T-helper 2 cell treated with Interferon-gamma antibody and Interleukin-4, amounts not matched to agents 5 μg/mL and 100 μg/mL, for 36 hours (primary cell): ENCODE data around the gene TOP2B.

Experiments used
- DNase-seq: peaks from one replicate; pipeline ENCODE4 v3.0.0; 2021; ENCODE audit warnings: low spot score
- H3K27ac Mint-ChIP-seq: one replicate; pipeline ENCODE4 v1.8.0; 2021; ENCODE audit warnings: mild to moderate bottlenecking, mixed read lengths
- H3K27me3 Mint-ChIP-seq: one replicate; pipeline ENCODE4 v1.8.0; 2021; ENCODE audit warnings: low read depth, mixed read lengths
- H3K36me3 Mint-ChIP-seq: one replicate; pipeline ENCODE4 v1.8.0; 2021; ENCODE audit warnings: low read depth, mixed read lengths
- H3K4me1 Mint-ChIP-seq: one replicate; pipeline ENCODE4 v1.8.0; 2021; ENCODE audit warnings: low read depth, mixed read lengths
- H3K4me3 Mint-ChIP-seq: one replicate; pipeline ENCODE4 v1.8.0; 2022; ENCODE audit warnings: mild to moderate bottlenecking, moderate library complexity, mixed read lengths
- H3K9me3 Mint-ChIP-seq: one replicate; pipeline ENCODE4 v1.8.0; 2021; ENCODE audit warnings: mixed read lengths

TOP2B gene

DNA sequence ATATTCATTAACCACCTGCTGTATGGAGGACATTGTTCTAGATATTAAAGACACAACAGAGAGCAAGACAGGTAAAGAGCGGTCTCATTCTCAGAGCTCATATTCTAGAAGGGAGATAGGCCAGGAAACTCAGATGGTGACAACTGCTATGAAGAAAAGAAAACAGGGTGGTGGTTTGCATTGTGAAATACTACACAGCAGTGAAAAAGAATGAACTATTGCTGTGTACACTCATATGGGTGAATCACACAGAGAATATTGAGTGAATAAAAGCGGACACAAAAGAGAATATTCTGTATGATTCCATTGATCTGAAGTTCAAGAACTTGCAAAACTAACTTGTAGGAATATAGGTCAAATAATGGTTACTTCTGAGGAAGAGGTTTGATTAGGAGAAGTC is 76.7 kb downstream of the TOP2B start:
- Mint-ChIP-seq H3K4me1 (no peaks in the 10 kb centered on the region), H3K27me3 (no peaks in the 10 kb centered on the region), H3K36me3 (no peaks in the 10 kb centered on the region), H3K9me3 (no peaks in the 10 kb centered on the region), H3K27ac (no peak overlapping the region), H3K4me3 (no peak overlapping the region)
- no peak for DNase-seq

DNA sequence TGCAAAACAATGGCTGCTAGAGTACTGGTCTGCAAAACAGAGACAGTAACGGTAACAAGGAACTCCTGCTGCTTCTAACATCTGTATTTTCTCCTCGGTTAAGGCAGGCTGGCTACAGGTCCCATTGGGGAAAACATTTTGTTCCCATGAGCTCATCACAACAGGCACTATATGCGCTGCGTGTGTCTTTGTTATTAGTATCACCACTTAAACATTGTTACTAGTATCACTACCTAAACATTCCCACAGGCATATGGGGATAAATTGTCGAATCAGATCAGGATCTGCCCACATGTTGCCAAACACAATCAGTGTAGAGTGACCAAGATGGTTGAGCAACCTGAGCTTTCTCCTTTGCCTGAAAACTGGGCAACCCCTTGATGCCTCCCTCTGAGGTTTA is 77.2 kb downstream of the TOP2B start:
- no peak overlapping the region for H3K4me3 Mint-ChIP-seq
- H3K9me3 Mint-ChIP-seq = no peaks in the 10 kb centered on the region
- no peaks in the 10 kb centered on the region for H3K36me3 Mint-ChIP-seq
- no peak for DNase-seq
- no peaks in the 10 kb centered on the region for H3K4me1 Mint-ChIP-seq
- H3K27me3 Mint-ChIP-seq = no peaks in the 10 kb centered on the region
- no peak overlapping the region for H3K27ac Mint-ChIP-seq

GRCh38 chr3:25587094-25587493 is 77.6 kb downstream of the TOP2B start:
- H3K4me1 Mint-ChIP-seq = no peaks in the 10 kb centered on the region
- H3K27ac Mint-ChIP-seq = no peak overlapping the region
- no peak for DNase-seq
- no peaks in the 10 kb centered on the region for H3K36me3 Mint-ChIP-seq
- no peak overlapping the region for H3K4me3 Mint-ChIP-seq
- H3K27me3 Mint-ChIP-seq = no peaks in the 10 kb centered on the region
- no peaks in the 10 kb centered on the region for H3K9me3 Mint-ChIP-seq

DNA sequence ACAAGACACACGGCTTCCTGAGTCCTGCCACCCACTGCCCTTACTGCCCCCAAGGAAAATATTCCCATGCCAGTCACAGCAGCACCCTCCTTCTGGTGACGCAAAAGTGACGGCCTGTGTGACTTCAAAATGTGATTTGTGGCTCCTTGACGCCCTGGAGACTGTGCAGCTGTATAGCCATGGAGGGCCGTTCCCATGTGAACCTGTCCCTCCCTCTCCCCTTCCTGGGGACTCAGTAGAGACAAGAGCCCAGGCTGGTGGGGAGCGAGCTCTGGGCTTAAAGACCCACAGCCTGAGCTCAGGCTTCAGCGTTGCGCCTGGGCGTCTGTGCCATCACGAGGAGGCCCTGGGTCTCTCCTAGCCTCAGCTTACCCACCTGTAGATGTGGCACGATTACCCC is 78.2 kb downstream of the TOP2B start:
- no peaks in the 10 kb centered on the region for H3K9me3 Mint-ChIP-seq
- no peaks in the 10 kb centered on the region for H3K4me1 Mint-ChIP-seq
- no peaks in the 10 kb centered on the region for H3K36me3 Mint-ChIP-seq
- no peak overlapping the region for H3K27ac Mint-ChIP-seq
- DNase-seq = no peak
- no peak overlapping the region for H3K4me3 Mint-ChIP-seq
- no peaks in the 10 kb centered on the region for H3K27me3 Mint-ChIP-seq

GRCh38 chr3:25586167-25586505 is 78.6 kb downstream of the TOP2B start:
- no peaks in the 10 kb centered on the region for H3K27me3 Mint-ChIP-seq
- no peaks in the 10 kb centered on the region for H3K4me1 Mint-ChIP-seq
- H3K9me3 Mint-ChIP-seq = no peaks in the 10 kb centered on the region
- H3K4me3 Mint-ChIP-seq = no peak overlapping the region
- H3K27ac Mint-ChIP-seq = no peak overlapping the region
- DNase-seq = no peak
- H3K36me3 Mint-ChIP-seq = no peaks in the 10 kb centered on the region

- Mint-ChIP-seq H3K9me3 (no peaks in the 10 kb centered on the region), H3K27ac (no peak overlapping the region)
These were observed 79.1 kb downstream of the TOP2B start for GRCh38 chr3:25585361-25586166.

DNA sequence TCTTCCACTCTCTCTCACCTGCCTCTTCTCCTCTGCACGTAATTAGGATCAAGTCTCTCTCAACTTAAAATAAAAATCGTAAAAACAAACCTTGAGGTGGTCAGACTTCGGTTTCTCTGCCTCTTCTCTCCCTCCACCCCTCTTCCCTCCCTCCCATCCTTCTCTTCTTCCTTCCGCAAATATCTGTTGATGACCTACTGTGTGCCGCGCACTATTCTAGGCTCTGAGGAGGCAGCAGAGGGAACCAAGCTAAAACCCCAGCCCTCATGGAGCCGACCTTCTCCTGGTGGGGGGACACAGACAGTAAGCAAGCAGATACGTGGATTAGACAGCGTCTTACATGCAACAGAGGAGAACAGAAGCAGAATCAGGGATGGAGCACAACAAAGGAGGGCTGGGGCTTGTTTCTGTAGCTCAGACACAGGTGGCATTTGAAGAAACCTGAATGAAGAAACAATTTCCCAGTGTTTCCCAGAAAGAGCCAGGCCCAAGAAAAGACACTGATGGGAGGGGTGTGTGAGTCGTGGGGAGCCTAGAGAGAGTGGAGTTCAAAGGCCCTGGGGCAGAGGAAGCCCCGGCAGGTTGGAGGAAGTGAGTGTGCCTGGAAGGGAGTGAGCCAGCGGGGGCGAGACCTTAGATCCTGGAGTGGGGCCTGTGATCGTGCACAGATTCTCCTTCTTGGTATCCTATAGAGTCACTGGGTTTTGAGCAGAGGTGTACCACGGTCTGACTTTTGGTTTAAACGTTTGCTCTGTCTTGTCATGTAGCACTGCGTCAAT is 80.5 kb downstream of the TOP2B start:
- Mint-ChIP-seq H3K4me1 (no peaks in the 10 kb centered on the region), H3K4me3 (no peak overlapping the region), H3K9me3 (no peaks in the 10 kb centered on the region), H3K36me3 (no peaks in the 10 kb centered on the region), H3K27me3 (no peaks in the 10 kb centered on the region), H3K27ac (no peak overlapping the region)
- DNase-seq = no peak

More at GRCh38 chr3:25585361-25586166, 79.1 kb downstream of the TOP2B start:
- DNase-seq = no peak
- H3K4me1 Mint-ChIP-seq = no peaks in the 10 kb centered on the region
- no peaks in the 10 kb centered on the region for H3K36me3 Mint-ChIP-seq
- no peak overlapping the region for H3K4me3 Mint-ChIP-seq
- no peaks in the 10 kb centered on the region for H3K27me3 Mint-ChIP-seq

GRCh38 chr3:25583343-25583742 is 81.4 kb downstream of the TOP2B start:
- Mint-ChIP-seq H3K4me3 (no peak overlapping the region), H3K36me3 (no peaks in the 10 kb centered on the region), H3K27ac (no peak overlapping the region), H3K9me3 (no peaks in the 10 kb centered on the region), H3K27me3 (no peaks in the 10 kb centered on the region), H3K4me1 (no peaks in the 10 kb centered on the region)
- no peak for DNase-seq

DNA sequence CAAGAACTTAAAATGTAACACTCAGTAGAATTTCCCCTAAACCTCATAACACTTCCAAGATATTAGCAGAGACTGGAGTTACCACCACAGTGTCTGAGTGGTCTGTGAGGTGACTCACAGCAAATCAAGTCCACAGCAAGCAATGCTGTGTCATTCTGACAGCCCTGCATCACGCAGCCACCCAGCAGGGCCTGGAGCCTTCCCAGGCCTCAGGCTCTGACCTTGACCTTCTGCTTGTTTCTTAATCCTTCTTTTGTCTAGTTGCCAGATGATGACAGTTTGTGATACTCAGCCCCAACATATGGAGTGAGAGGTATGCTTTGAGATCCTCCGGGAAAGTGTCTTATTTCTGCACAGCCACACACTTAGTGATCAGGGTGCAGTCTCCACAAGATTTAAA is 82.5 kb downstream of the TOP2B start:
- no peak overlapping the region for H3K4me3 Mint-ChIP-seq
- H3K27ac Mint-ChIP-seq = no peak overlapping the region
- H3K36me3 Mint-ChIP-seq = no peaks in the 10 kb centered on the region
- no peaks in the 10 kb centered on the region for H3K4me1 Mint-ChIP-seq
- no peaks in the 10 kb centered on the region for H3K9me3 Mint-ChIP-seq
- H3K27me3 Mint-ChIP-seq = no peaks in the 10 kb centered on the region
- no peak for DNase-seq

GRCh38 chr3:25581823-25582222 is 82.9 kb downstream of the TOP2B start:
- DNase-seq = no peak
- no peaks in the 10 kb centered on the region for H3K36me3 Mint-ChIP-seq
- no peak overlapping the region for H3K4me3 Mint-ChIP-seq
- H3K27ac Mint-ChIP-seq = no peak overlapping the region
- H3K27me3 Mint-ChIP-seq = no peaks in the 10 kb centered on the region
- no peaks in the 10 kb centered on the region for H3K9me3 Mint-ChIP-seq
- H3K4me1 Mint-ChIP-seq = no peaks in the 10 kb centered on the region

DNA sequence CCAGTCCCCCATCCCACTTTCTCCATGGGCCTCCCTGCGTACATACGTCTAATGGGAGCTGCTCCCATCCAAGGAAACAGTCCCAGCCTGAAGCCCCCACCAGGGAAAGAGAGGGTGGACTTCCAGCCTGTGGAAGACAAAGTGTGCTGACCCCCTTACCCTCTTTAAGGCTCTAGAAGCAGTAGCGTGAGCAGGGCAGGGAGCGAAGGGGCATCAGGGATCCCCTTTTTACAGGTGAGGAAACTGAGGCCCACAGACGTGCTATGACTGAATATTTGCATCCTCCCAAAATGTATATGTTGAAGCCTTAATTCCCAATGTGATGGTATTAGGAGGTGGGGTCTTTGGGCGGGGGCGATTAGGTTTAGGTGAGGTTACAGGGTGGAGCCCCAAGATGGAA is 83.4 kb downstream of the TOP2B start:
- DNase-seq = no peak
- Mint-ChIP-seq H3K36me3 (no peaks in the 10 kb centered on the region), H3K4me1 (no peaks in the 10 kb centered on the region), H3K27me3 (no peaks in the 10 kb centered on the region), H3K4me3 (no peak overlapping the region), H3K9me3 (no peaks in the 10 kb centered on the region), H3K27ac (no peak overlapping the region)

DNA sequence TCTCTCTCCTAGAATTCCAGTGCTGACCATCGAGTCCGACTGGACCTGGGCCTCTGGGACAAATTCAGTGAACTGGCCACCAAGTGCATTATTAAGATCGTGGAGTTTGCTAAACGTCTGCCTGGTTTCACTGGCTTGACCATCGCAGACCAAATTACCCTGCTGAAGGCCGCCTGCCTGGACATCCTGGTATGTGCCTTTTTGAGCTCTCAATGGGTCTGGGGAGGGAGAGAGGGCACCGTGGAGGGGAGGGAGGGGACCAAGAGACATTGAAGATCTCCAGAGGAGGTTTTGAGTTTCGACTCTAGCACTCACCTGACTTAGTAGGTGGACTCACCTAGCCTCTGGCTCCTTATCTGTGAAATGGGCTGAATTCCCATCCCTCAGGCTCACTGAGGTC is 84.2 kb downstream of the TOP2B start:
- DNase-seq = no peak
- Mint-ChIP-seq H3K9me3 (no peaks in the 10 kb centered on the region), H3K4me3 (no peak overlapping the region), H3K27ac (no peak overlapping the region), H3K36me3 (no peaks in the 10 kb centered on the region), H3K4me1 (no peaks in the 10 kb centered on the region), H3K27me3 (no peaks in the 10 kb centered on the region)

- Mint-ChIP-seq H3K9me3 (no peaks in the 10 kb centered on the region), H3K27ac (no peak overlapping the region), H3K4me1 (no peaks in the 10 kb centered on the region), H3K36me3 (no peaks in the 10 kb centered on the region), H3K4me3 (no peak overlapping the region), H3K27me3 (no peaks in the 10 kb centered on the region)
- no peak for DNase-seq
These were observed 86.6 kb downstream of the TOP2B start for GRCh38 chr3:25578059-25578458.

- Mint-ChIP-seq H3K27ac (no peak overlapping the region), H3K4me3 (no peak overlapping the region), H3K36me3 (no peaks in the 10 kb centered on the region), H3K9me3 (no peaks in the 10 kb centered on the region), H3K27me3 (no peaks in the 10 kb centered on the region), H3K4me1 (no peaks in the 10 kb centered on the region)
- no peak for DNase-seq
These were observed 87.8 kb downstream of the TOP2B start for GRCh38 chr3:25576831-25577454.
